Measurements from ENCODE around the gene LGR4.
A peak's percentile ranks its signal among the peaks of the same experiment; 100 is the strongest.

Gene LGR4

GRCh38 chr11:27420217-27420616 is 52.4 kb downstream of the LGR4 start:
- DNase-seq (ENCODE audit: extremely low spot score): no peak
- TF ChIP-seq SUZ12 (IDR thresholded peaks at IDR 0.05) (no peak), PKNOX1 (IDR thresholded peaks at IDR 0.05) (no peak), ELF4 (IDR thresholded peaks at IDR 0.05) (no peak), SP1 (IDR thresholded peaks at IDR 0.05) (no peak), L3MBTL2 (conservative IDR thresholded peaks at IDR 0.05) (no peak), HDGF (IDR thresholded peaks at IDR 0.05; ENCODE audit: borderline replicate concordance) (no peak), FOXK2 (IDR thresholded peaks at IDR 0.05) (no peak), FOXA1 (IDR thresholded peaks at IDR 0.05) (no peak)
- CTCF ChIA-PET: interaction anchor here (0.5 kb wide), 1 partner anchor 67 kb away, joined by 3 read pairs; no protein-coding TSS in a partner anchor
- POLR2A ChIA-PET: no interaction called here

GRCh38 chr11:27418356-27418755 is 54.2 kb downstream of the LGR4 start:
- ChIA-PET CTCF (no interaction called here), POLR2A (no interaction called here)
- no peak for DNase-seq (ENCODE audit: extremely low spot score)
- TF ChIP-seq FOXK2 (IDR thresholded peaks at IDR 0.05): no peak
- TF ChIP-seq ZNF384 (IDR thresholded peaks at IDR 0.05): no peak
- no peak for TF ChIP-seq NFRKB (IDR thresholded peaks at IDR 0.05)
- TF ChIP-seq TARDBP (IDR thresholded peaks at IDR 0.05): no peak
- no peak for TF ChIP-seq CTBP1 (IDR thresholded peaks at IDR 0.05; ENCODE audit: borderline replicate concordance)
- no peak for TF ChIP-seq HDGF (IDR thresholded peaks at IDR 0.05; ENCODE audit: borderline replicate concordance)
- no peak for TF ChIP-seq FOXA1 (IDR thresholded peaks at IDR 0.05)
- TF ChIP-seq LEF1 (IDR thresholded peaks at IDR 0.05; ENCODE audit: borderline replicate concordance): no peak
- TF ChIP-seq ELF4 (IDR thresholded peaks at IDR 0.05): no peak
- TF ChIP-seq SUZ12 (IDR thresholded peaks at IDR 0.05): no peak
- TF ChIP-seq FOXM1 (IDR thresholded peaks at IDR 0.05; ENCODE audit: borderline replicate concordance): no peak
- no peak for TF ChIP-seq SP1 (IDR thresholded peaks at IDR 0.05)
- TF ChIP-seq BHLHE40 (IDR thresholded peaks at IDR 0.05; ENCODE audit: borderline replicate concordance): no peak
- TF ChIP-seq ARNT (IDR thresholded peaks at IDR 0.05): no peak
- no peak for TF ChIP-seq L3MBTL2 (conservative IDR thresholded peaks at IDR 0.05)
- TF ChIP-seq PKNOX1 (IDR thresholded peaks at IDR 0.05): no peak

- POLR2A ChIA-PET: no interaction called here
- CTCF ChIA-PET: no interaction called here
- no peak for DNase-seq (ENCODE audit: extremely low spot score)
- no peak for TF ChIP-seq SP1 (IDR thresholded peaks at IDR 0.05)
- no peak for TF ChIP-seq FOXK2 (IDR thresholded peaks at IDR 0.05)
- no peak for TF ChIP-seq PKNOX1 (IDR thresholded peaks at IDR 0.05)
Measured at GRCh38 chr11:27416568-27417176, 55.9 kb downstream of the LGR4 start.

GRCh38 chr11:27414644-27415043 is 57.9 kb downstream of the LGR4 start:
- ChIA-PET CTCF (interaction anchor here (0.6 to 1.4 kb wide), 4 partner anchors 16 to 99 kb away, joined by 3 to 4 read pairs (median 3); partner anchors contain the start of gene LGR4), POLR2A (interaction anchor here (1.6 kb wide), 1 partner anchor 20 kb away, joined by 5 read pairs; no protein-coding TSS in a partner anchor)
- TF ChIP-seq BHLHE40 (IDR thresholded peaks at IDR 0.05; ENCODE audit: borderline replicate concordance) (no peak), ZNF384 (IDR thresholded peaks at IDR 0.05) (no peak), ELF4 (IDR thresholded peaks at IDR 0.05) (no peak), NFRKB (IDR thresholded peaks at IDR 0.05) (no peak), FOXK2 (IDR thresholded peaks at IDR 0.05) (no peak), ARNT (IDR thresholded peaks at IDR 0.05) (no peak), LEF1 (IDR thresholded peaks at IDR 0.05; ENCODE audit: borderline replicate concordance) (no peak), FOXA1 (IDR thresholded peaks at IDR 0.05) (no peak), PKNOX1 (IDR thresholded peaks at IDR 0.05) (peak; percentile 20; the same call in 1 of the 2 replicates)
- DNase-seq (ENCODE audit: extremely low spot score): no peak

- no peak for DNase-seq (ENCODE audit: extremely low spot score)
- CTCF ChIA-PET: no interaction called here
- TF ChIP-seq BHLHE40 (IDR thresholded peaks at IDR 0.05; ENCODE audit: borderline replicate concordance): no peak
- no peak for TF ChIP-seq HDGF (IDR thresholded peaks at IDR 0.05; ENCODE audit: borderline replicate concordance)
- TF ChIP-seq FOXM1 (IDR thresholded peaks at IDR 0.05; ENCODE audit: borderline replicate concordance): no peak
- TF ChIP-seq FOXA1 (IDR thresholded peaks at IDR 0.05): no peak
- TF ChIP-seq ZNF384 (IDR thresholded peaks at IDR 0.05): no peak
- TF ChIP-seq NFRKB (IDR thresholded peaks at IDR 0.05): no peak
- TF ChIP-seq L3MBTL2 (conservative IDR thresholded peaks at IDR 0.05): no peak
- TF ChIP-seq CTBP1 (IDR thresholded peaks at IDR 0.05; ENCODE audit: borderline replicate concordance): no peak
- no peak for TF ChIP-seq TARDBP (IDR thresholded peaks at IDR 0.05)
- no peak for TF ChIP-seq ELF4 (IDR thresholded peaks at IDR 0.05)
- TF ChIP-seq PKNOX1 (IDR thresholded peaks at IDR 0.05): no peak
- TF ChIP-seq LEF1 (IDR thresholded peaks at IDR 0.05; ENCODE audit: borderline replicate concordance): no peak
- no peak for TF ChIP-seq FOXK2 (IDR thresholded peaks at IDR 0.05)
- no peak for TF ChIP-seq ARNT (IDR thresholded peaks at IDR 0.05)
- TF ChIP-seq SP1 (IDR thresholded peaks at IDR 0.05): no peak
- TF ChIP-seq SUZ12 (IDR thresholded peaks at IDR 0.05): no peak
- POLR2A ChIA-PET: no interaction called here
Measured at GRCh38 chr11:27413218-27413617, 59.4 kb downstream of the LGR4 start.

Measured in HEK293T (cell line).